Spleen (tissue), 11 donors: Measurements from ENCODE around the gene PRSS1. TPM values are rescaled to one million over a fixed set of nuclear protein-coding genes. Genes with fewer than 3 reads are reported as not detected.
"Not testable (repeated sequence)": the region's sequence is repeated elsewhere in the genome, so short reads cannot be mapped to it uniquely, and the experiment has no call there.

Source experiments
- DNase-seq: peaks from one replicate; pipeline ENCODE4 v3.0.0-alpha.2; 2020
- H3K27ac ChIP-seq, 8 donors: fragments of 200-600 bp; sonication (generic) in 7 of 8; 1 replicate in 4 of 8; 2 replicates in 4 of 8; pipeline versions ENCODE4 v1.5.0 to v1.8.0; 2016 to 2021; ENCODE audit warnings: inconsistent platforms in 4 of 8, mild to moderate bottlenecking in 4 of 8, moderate library complexity in 1 of 8
- H3K27me3 ChIP-seq, 7 donors: fragments of 200-600 bp; sonication (generic) in 6 of 7; replicated peaks in 1 of 7; 1 replicate in 4 of 7; 2 replicates in 3 of 7; pipeline versions ENCODE4 v1.5.0 to v1.8.0; 2016 to 2021; ENCODE audit warnings: inconsistent platforms in 3 of 7, mild to moderate bottlenecking in 1 of 7
- H3K36me3 ChIP-seq, 6 donors: fragments of 200-600 bp; sonication (generic) in 5 of 6; 1 replicate in 4 of 6; 2 replicates in 2 of 6; pipeline versions ENCODE4 v1.5.0 to v1.8.0; 2016 to 2021; ENCODE audit warnings: inconsistent platforms in 2 of 6
- H3K4me1 ChIP-seq, 6 donors: fragments of 200-600 bp; sonication (generic) in 5 of 6; 1 replicate in 3 of 6; 2 replicates in 3 of 6; pipeline versions ENCODE4 v1.5.0 to v1.8.0; 2016 to 2021; ENCODE audit warnings: inconsistent platforms in 3 of 6
- H3K4me3 ChIP-seq, 8 donors: fragments of 200-600 bp; sonication (generic) in 7 of 8; 1 replicate in 4 of 8; 2 replicates in 4 of 8; pipeline versions ENCODE4 v1.5.0 to v1.8.0; 2016 to 2021; ENCODE audit warnings: inconsistent platforms in 4 of 8, mild to moderate bottlenecking in 4 of 8, moderate library complexity in 2 of 8
- H3K9me3 ChIP-seq, 8 donors: fragments of 200-600 bp; sonication (generic) in 7 of 8; 1 replicate in 4 of 8; 2 replicates in 4 of 8; pipeline versions ENCODE4 v1.5.0 to v1.8.0; 2016 to 2021; ENCODE audit warnings: inconsistent platforms in 4 of 8
- CTCF ChIP-seq, 11 experiments: fragments of 200-600 bp in 7 of 11; fragments of 450-650 bp in 4 of 11; sonication (generic) in 4 of 11; IDR thresholded peaks in 8 of 11; conservative IDR thresholded peaks in 3 of 11; 1 replicate in 7 of 11; 2 replicates in 4 of 11; pipeline versions ENCODE4 v1.4.0 to v1.8.0; 2016 to 2021; ENCODE audit warnings: antibody characterized with exemption in 11 of 11, inconsistent platforms in 4 of 11, mild to moderate bottlenecking in 1 of 11
- POLR2A ChIP-seq, 3 donors: fragments of 450-650 bp; IDR thresholded peaks; one replicate each; pipeline ENCODE4 v1.5.1; 2017; ENCODE audit warnings: antibody characterized with exemption in 3 of 3, mild to moderate bottlenecking in 1 of 3
- POLR2AphosphoS5 ChIP-seq, 3 donors: sonication (generic); formaldehyde crosslinking; IDR thresholded peaks; one replicate each; pipeline ENCODE4 v1.5.1; 2017; ENCODE audit warnings: antibody characterized with exemption in 3 of 3
- WGBS, 5 donors: extraction: QIAGEN DNeasy Blood & Tissue Kit in 3 of 5; methylation state at CpG; one replicate each; pipeline versions ENCODE4 v1.1.5 to v1.1.7; 2013 to 2018; 5-methylcytosine and 5-hydroxymethylcytosine counted together
- intact Hi-C: fragments of 100-400 bp; cut with DNase I; formaldehyde crosslinking; loops from one replicate; pipeline ENCODE4 v1.15.0; 2023; ENCODE audit warnings: low total_unique reads
- polyA plus RNA-seq, 3 donors: library from polyadenylated mRNA; stranded (reverse); fragments of 200-250 nt; gene quantifications; one replicate each; pipeline ENCODE4 v1.2.1, GENCODE V29; 2013
- total RNA-seq, 7 donors: library from RNA; depleted of rRNA in 3 of 7; stranded (reverse); fragments of >200 nt in 3 of 7; fragmentation: NEBNext Ultra II Directional in 4 of 7; extraction: Animal tissue kit (Norgen Biotek cat#: 25700) in 4 of 7; gene quantifications; one replicate each; pipeline versions ENCODE4 v1.1.0 to v1.2.1, GENCODE V29; 2016 to 2021
- donor health status: healthy with polysubstance abuse.
- donor health status: DM: no; HTN: no; CAD: no; lungs with moderate emphysema.
- donor health status: DM: no; HTN: no; CAD: no.
- donor health status: Bipolar disorder and iron deficiency.
- donor health status: healthy.
- donor health status: DM: no; HTN: no; CAD: no.
- donor health status: DM: yes; HTN: yes; CAD: no.

Gene PRSS1
- total and polyA plus RNA-seq, 10 donors: 0.88 to 6.3 (median 2.2) TPM; not detected in 4

- no peaks in the 10 kb centered on the region for H3K36me3 ChIP-seq
- no peak for DNase-seq
- no peaks in the 10 kb centered on the region for H3K4me1 ChIP-seq
- 56 to 100% (median 86%) methylated on average over 1 of the region's 1 CpG for WGBS, 5 donors
- no peaks in the 10 kb centered on the region for H3K9me3 ChIP-seq
- intact Hi-C loops: no loop called here
- no peak overlapping the region for H3K4me3 ChIP-seq
- no peaks in the 10 kb centered on the region for H3K27me3 ChIP-seq
- no peak overlapping the region for H3K27ac ChIP-seq
- TF ChIP-seq POLR2A (IDR thresholded peaks at IDR 0.05): no peak
Observed at GRCh38 chr7:142762104-142762503, 12.8 kb downstream of the PRSS1 start.

GRCh38 chr7:142767451-142767850, 18.2 kb downstream of the PRSS1 start:
- intact Hi-C loops: no loop called here
- WGBS, 5 donors: 63 to 88% (median 80%) methylated on average over 3 of the region's 3 CpGs
- H3K27ac ChIP-seq: no peak overlapping the region
- no peaks in the 10 kb centered on the region for H3K27me3 ChIP-seq
- no peak for DNase-seq
- no peaks in the 10 kb centered on the region for H3K36me3 ChIP-seq
- peaks cover 0 to 12% (median 0%) of the 10 kb centered on the region in 6 donors for H3K4me1 ChIP-seq
- no peaks in the 10 kb centered on the region for H3K9me3 ChIP-seq
- H3K4me3 ChIP-seq: no peak overlapping the region
- TF ChIP-seq POLR2AphosphoS5 (IDR thresholded peaks at IDR 0.05): no peak
- TF ChIP-seq POLR2A (IDR thresholded peaks at IDR 0.05): no peak
- no peak for TF ChIP-seq CTCF (IDR thresholded peaks at IDR 0.05 in 8 of 11, conservative IDR thresholded peaks at IDR 0.05 in 3 of 11)

GRCh38 chr7:142767861-142768260, 18.6 kb downstream of the PRSS1 start:
- TF ChIP-seq POLR2AphosphoS5 (IDR thresholded peaks at IDR 0.05) (no peak), CTCF (IDR thresholded peaks at IDR 0.05 in 8 of 11, conservative IDR thresholded peaks at IDR 0.05 in 3 of 11) (no peak), POLR2A (IDR thresholded peaks at IDR 0.05) (no peak)
- no peak overlapping the region for H3K27ac ChIP-seq
- intact Hi-C loops: no loop called here
- DNase-seq: no peak
- no peaks in the 10 kb centered on the region for H3K9me3 ChIP-seq
- no peaks in the 10 kb centered on the region for H3K36me3 ChIP-seq
- WGBS, 5 donors: 67 to 86% (median 86%) methylated on average over 1 of the region's 1 CpG
- peaks cover 0 to 12% (median 0%) of the 10 kb centered on the region in 6 donors for H3K4me1 ChIP-seq
- H3K4me3 ChIP-seq: no peak overlapping the region
- no peaks in the 10 kb centered on the region for H3K27me3 ChIP-seq

GRCh38 chr7:142768885-142769284, 19.6 kb downstream of the PRSS1 start:
- H3K4me3 ChIP-seq, intact Hi-C loops, DNase-seq, H3K27ac ChIP-seq, H3K36me3 ChIP-seq, H3K27me3 ChIP-seq, H3K9me3 ChIP-seq: not testable (repeated sequence)
- H3K4me1 ChIP-seq: peaks cover 0 to 12% (median 0%) of the 10 kb centered on the region in 6 donors
- WGBS, 5 donors: 65 to 79% (median 74%) methylated on average over 3 of the region's 3 CpGs

GRCh38 chr7:142770661-142771352, 21.5 kb downstream of the PRSS1 start, which contains the start of gene PRSS2:
TSS of gene PRSS2 (plus strand) at chr7:142770970. CDS start at chr7:142770983, 13 bp downstream.
- intact Hi-C loops: loop anchor here (10.0 kb wide), 1 partner anchor 146 kb away; no protein-coding TSS in a partner anchor
- no peak within 1 kb of the TSS for H3K4me3 ChIP-seq
- no peak for TF ChIP-seq POLR2A (IDR thresholded peaks at IDR 0.05)
- no peak for TF ChIP-seq CTCF (IDR thresholded peaks at IDR 0.05 in 8 of 11, conservative IDR thresholded peaks at IDR 0.05 in 3 of 11)
- no peak for TF ChIP-seq POLR2AphosphoS5 (IDR thresholded peaks at IDR 0.05)

More at GRCh38 chr7:142770661-142771352, 21.5 kb downstream of the PRSS1 start, which contains the start of gene PRSS2:
- H3K9me3 ChIP-seq: no peaks in the 10 kb centered on the region
- 64 to 81% (median 74%) methylated on average over 7 of the region's 7 CpGs for WGBS, 5 donors
- no peaks in the 10 kb centered on the region for H3K27me3 ChIP-seq
- H3K27ac ChIP-seq: no peak within 1 kb of the TSS
- H3K4me1 ChIP-seq: peaks cover 0 to 12% (median 0%) of the 10 kb centered on the region in 6 donors
- no peak for DNase-seq
- no peaks in the 10 kb centered on the region for H3K36me3 ChIP-seq
